Epithelial cell of proximal tubule (primary cell): ENCODE results near the gene FSIP1. TPM values are rescaled to one million over a fixed set of nuclear protein-coding genes. Genes with fewer than 3 reads are reported as not detected.
A peak's percentile ranks its signal among the peaks of the same experiment; 100 is the strongest.

Experiments
- DNase-seq: peaks from one replicate; pipeline ENCODE4 v3.0.0-alpha.2; 2011; ENCODE audit warnings: low read depth
- H3K4me3 ChIP-seq: 2 replicates; pipeline ENCODE4 v1.5.1; 2011; ENCODE audit warnings: low read depth, mild to moderate bottlenecking, low read length
- total RNA-seq: library from RNA; depleted of rRNA; stranded (reverse); fragments of >200 nt; gene quantifications from 2 replicates; pipeline ENCODE4 v1.2.3, GENCODE V29; 2015
- TF ChIP-seq, protein P1 (sequence below): conservative IDR thresholded peaks from 2 replicates; pipeline ENCODE4 v1.5.1; 2012; ENCODE audit warnings: low read depth, mild to moderate bottlenecking, low read length

The FSIP1 gene
- total RNA-seq, 1 donor from 2014 or later = 1.3 TPM

DNA sequence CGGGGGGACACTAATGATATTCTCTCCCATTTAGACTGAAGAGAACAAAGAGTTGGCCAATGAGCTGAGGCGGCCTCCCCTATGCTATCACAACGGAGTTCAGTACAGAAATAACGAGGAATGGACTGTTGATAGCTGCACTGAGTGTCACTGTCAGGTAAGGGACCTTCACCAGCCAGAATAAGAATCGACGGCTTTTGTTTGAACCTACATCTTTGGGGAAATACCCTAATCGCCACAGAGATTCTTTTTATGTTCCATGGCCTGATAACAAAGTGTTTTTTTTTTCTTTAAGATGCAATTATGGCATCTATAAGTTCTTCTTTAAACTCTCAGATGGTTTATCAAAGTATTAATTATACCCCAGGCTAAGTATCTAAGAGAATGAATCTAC lies 198.4 kb downstream of the FSIP1 start:
- DNase-seq = no peak
- H3K4me3 ChIP-seq = no peak overlapping the region
- TF ChIP-seq, protein P1, sequence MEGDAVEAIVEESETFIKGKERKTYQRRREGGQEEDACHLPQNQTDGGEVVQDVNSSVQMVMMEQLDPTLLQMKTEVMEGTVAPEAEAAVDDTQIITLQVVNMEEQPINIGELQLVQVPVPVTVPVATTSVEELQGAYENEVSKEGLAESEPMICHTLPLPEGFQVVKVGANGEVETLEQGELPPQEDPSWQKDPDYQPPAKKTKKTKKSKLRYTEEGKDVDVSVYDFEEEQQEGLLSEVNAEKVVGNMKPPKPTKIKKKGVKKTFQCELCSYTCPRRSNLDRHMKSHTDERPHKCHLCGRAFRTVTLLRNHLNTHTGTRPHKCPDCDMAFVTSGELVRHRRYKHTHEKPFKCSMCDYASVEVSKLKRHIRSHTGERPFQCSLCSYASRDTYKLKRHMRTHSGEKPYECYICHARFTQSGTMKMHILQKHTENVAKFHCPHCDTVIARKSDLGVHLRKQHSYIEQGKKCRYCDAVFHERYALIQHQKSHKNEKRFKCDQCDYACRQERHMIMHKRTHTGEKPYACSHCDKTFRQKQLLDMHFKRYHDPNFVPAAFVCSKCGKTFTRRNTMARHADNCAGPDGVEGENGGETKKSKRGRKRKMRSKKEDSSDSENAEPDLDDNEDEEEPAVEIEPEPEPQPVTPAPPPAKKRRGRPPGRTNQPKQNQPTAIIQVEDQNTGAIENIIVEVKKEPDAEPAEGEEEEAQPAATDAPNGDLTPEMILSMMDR = no peak

DNA sequence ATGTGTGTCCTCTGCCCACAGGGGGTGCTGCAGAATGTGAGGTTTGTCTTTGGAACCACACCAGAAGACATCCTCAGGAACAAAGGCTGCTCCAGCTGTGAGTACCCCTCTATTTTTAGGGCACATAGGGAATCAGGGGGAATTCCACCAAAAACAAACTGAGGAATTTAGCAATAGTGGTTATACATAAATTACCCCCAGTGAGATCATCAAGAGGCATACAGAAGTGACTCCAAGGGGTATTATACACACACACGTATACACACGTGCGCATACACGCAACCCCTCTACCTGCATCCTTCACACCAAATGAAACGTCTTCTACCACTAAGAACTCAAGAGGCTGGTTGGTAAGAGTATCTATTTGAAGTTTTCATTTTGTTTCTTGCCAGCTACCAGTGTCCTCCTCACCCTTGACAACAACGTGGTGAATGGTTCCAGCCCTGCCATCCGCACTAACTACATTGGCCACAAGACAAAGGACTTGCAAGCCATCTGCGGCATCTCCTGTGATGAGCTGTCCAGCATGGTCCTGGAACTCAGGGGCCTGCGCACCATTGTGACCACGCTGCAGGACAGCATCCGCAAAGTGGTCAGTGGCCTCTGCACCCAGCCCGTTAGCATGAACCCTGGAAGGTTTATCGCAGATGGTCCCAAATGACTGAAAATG lies 198.9 kb downstream of the FSIP1 start:
- TF ChIP-seq, protein P1 = peak; percentile 62
- peak overlapping the region; percentile 67 for H3K4me3 ChIP-seq
- DNase-seq = no peak

DNA sequence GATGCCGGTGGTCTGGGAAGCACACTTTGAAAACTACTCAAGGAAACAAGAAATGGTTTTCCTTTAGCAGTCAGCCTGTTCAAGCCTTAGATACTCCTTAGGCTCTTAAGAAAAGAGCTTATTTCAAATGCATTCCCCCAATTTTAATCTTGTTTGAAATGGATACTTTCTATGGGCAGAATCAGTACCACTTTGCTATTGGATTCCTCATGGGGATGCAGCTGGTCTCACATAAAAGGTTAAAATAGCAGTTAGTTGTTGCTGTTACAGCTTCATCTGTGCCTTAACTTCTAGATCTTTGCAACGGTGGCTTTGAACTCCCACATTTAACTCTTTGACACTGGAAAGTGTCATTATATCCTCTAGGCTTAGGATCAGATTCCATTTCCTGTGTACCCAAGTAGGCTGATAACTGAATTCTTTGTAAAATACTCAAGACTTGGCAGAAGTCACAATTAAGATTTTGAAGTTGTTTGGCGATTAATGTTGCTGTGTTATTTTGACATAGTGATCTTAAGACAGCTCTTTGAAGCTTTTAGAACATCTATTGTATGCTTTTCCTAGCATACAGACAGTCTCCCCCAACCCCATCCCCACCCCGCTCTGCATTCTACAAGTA lies 199.6 kb downstream of the FSIP1 start:
- H3K4me3 ChIP-seq = peak overlapping the region; percentile 67
- DNase-seq = no peak
- TF ChIP-seq, protein P1 = no peak

- no peak for DNase-seq
- peak overlapping the region; percentile 67 for H3K4me3 ChIP-seq
- TF ChIP-seq, protein P1 = no peak
Observed at GRCh38 chr15:39582286-39582976, 200.2 kb downstream of the FSIP1 start.

DNA sequence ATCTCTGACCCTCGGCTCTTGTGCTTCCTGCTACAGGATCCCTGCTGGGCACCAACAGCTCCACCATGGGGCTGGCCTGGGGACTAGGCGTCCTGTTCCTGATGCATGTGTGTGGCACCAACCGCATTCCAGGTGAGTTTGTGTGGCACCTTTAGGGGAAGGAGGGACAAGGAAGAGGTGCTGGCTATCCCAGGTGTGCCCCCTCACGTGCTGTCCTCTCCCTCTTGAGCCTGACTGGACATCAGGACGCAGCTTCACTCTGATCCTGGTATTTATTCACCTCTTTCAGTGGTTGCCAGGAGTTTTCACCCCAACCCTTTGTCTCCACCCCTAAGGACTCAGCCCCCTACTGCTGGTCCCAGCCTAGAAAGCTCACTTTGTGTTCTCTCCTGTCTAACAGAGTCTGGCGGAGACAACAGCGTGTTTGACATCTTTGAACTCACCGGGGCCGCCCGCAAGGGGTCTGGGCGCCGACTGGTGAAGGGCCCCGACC lies 200.8 kb downstream of the FSIP1 start:
- no peak for DNase-seq
- H3K4me3 ChIP-seq = peak overlapping the region; percentile 67
- TF ChIP-seq, protein P1 = peak; percentile 71

- DNase-seq = no peak
- TF ChIP-seq, protein P1 = no peak
- peak overlapping the region; percentile 67 for H3K4me3 ChIP-seq
Observed at GRCh38 chr15:39581242-39581792, 201.3 kb downstream of the FSIP1 start.
